ENCODE results near the gene BACH2. TPM values are rescaled to one million over a fixed set of nuclear protein-coding genes. Genes with fewer than 3 reads are reported as not detected.
"Not testable (repeated sequence)": the region's sequence is repeated elsewhere in the genome, so short reads cannot be mapped to it uniquely, and the experiment has no call there.

Gene BACH2
- total RNA-seq, 1 donor from 2014 or later, result 7.8 TPM

DNA sequence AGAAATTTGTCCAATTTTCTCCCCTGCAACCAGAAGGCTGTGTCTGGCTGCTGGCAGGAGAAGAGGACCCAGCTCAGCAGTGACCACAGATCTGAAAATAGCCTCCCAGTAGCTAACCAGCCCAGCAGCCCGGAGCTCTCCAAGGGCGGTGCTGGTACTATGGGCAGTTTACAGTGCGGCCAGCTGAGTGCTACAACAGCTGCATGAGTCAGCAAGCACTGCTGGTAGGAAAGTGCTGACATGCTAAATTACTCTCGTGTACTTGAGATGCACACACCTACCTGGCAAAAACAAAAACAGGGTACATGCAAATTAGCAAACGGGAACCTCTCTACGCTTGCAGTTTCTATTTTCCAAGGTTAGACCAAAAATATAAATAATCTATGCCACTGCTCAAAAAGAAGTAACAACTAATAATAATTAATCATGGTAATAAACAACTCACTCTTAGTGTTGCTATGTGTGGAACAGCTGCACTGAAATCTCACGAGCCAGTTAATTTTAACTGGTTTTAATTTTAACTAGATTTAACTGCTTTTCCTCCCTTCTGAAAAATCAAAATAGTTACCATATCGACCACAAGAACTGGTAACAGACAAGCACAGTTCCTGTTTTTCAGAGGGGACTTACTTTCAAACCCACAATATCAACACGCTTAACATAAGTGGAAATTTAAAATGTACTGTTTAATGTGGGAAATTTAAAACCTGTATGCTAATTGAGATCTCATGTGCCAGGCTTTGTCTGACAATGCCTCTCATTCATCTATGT, 10.8 kb downstream of the BACH2 start:
- Mint-ChIP-seq H3K4me3 (ENCODE audit: unreplicated experiment) (peak overlapping the region; percentile 63), H3K27me3 (ENCODE audit: low read depth) (no peaks in the 10 kb centered on the region), H3K27ac (ENCODE audit: unreplicated experiment) (peak overlapping the region; percentile 97), H3K36me3 (ENCODE audit: low read depth) (peaks cover 2% of the 10 kb centered on the region), H3K4me1 (ENCODE audit: low read depth) (peaks cover 26% of the 10 kb centered on the region), H3K9me3 (ENCODE audit: low read depth) (peaks cover 6% of the 10 kb centered on the region)
- TF ChIP-seq, protein P1, sequence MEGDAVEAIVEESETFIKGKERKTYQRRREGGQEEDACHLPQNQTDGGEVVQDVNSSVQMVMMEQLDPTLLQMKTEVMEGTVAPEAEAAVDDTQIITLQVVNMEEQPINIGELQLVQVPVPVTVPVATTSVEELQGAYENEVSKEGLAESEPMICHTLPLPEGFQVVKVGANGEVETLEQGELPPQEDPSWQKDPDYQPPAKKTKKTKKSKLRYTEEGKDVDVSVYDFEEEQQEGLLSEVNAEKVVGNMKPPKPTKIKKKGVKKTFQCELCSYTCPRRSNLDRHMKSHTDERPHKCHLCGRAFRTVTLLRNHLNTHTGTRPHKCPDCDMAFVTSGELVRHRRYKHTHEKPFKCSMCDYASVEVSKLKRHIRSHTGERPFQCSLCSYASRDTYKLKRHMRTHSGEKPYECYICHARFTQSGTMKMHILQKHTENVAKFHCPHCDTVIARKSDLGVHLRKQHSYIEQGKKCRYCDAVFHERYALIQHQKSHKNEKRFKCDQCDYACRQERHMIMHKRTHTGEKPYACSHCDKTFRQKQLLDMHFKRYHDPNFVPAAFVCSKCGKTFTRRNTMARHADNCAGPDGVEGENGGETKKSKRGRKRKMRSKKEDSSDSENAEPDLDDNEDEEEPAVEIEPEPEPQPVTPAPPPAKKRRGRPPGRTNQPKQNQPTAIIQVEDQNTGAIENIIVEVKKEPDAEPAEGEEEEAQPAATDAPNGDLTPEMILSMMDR (IDR thresholded peaks at IDR 0.05), result no peak
- DNase-seq (ENCODE audit: low spot score), result peak; percentile 95

GRCh38 chr6:90285042-90285481, 11.6 kb downstream of the BACH2 start:
- Mint-ChIP-seq H3K4me1 (ENCODE audit: low read depth) (peaks cover 23% of the 10 kb centered on the region), H3K9me3 (ENCODE audit: low read depth) (peaks cover 6% of the 10 kb centered on the region), H3K36me3 (ENCODE audit: low read depth) (peaks cover 2% of the 10 kb centered on the region), H3K27me3 (ENCODE audit: low read depth) (no peaks in the 10 kb centered on the region), H3K27ac (ENCODE audit: unreplicated experiment) (peak overlapping the region; percentile 97), H3K4me3 (ENCODE audit: unreplicated experiment) (peak overlapping the region; percentile 63)
- DNase-seq (ENCODE audit: low spot score), result no peak
- TF ChIP-seq, protein P1 (IDR thresholded peaks at IDR 0.05), result no peak

DNA sequence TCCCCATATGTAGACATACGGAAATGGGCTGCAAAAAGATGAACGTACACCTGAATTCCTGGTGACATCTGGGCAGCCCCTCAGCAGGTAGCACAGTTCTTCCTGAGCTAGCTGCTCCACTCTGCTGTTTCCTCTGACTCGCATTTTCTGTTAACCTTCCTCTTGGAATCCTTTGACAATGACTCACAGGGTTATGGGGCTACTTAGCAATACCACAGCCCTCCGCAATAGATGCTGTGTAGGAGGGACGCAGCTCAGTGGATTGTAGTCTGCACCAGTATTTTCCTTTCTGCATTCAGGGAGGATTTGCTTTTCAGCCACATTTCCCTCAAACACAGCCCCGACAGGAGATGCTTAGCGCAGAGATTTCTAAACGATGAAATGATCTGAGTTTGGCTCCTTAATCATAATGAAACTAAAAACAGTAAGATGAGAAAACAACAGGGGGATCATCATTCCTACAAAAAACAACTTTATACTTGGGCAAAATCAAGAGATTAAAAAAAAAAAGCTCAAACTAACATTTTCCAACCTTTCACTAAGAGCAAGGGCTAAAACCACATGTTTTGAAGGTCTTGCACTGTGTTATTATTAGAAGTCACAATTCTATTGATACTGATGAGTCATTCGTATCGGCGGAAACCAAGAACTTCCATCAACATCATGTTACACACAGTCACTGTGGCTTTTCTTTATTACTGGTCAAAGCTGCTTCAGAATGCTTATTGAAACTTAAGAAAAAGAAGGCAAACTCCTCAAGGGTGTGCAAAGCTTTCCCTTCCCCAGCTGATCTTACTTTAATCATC, 12.2 kb downstream of the BACH2 start:
- peak overlapping the region; percentile 63 for H3K4me3 Mint-ChIP-seq (ENCODE audit: unreplicated experiment)
- no peak for DNase-seq (ENCODE audit: low spot score)
- peak overlapping the region; percentile 97 for H3K27ac Mint-ChIP-seq (ENCODE audit: unreplicated experiment)
- H3K4me1 Mint-ChIP-seq (ENCODE audit: low read depth), result peaks cover 23% of the 10 kb centered on the region
- peaks cover 4% of the 10 kb centered on the region for H3K9me3 Mint-ChIP-seq (ENCODE audit: low read depth)
- no peaks in the 10 kb centered on the region for H3K27me3 Mint-ChIP-seq (ENCODE audit: low read depth)
- TF ChIP-seq, protein P1 (IDR thresholded peaks at IDR 0.05), result peak; percentile 33
- H3K36me3 Mint-ChIP-seq (ENCODE audit: low read depth), result peaks cover 2% of the 10 kb centered on the region

DNA sequence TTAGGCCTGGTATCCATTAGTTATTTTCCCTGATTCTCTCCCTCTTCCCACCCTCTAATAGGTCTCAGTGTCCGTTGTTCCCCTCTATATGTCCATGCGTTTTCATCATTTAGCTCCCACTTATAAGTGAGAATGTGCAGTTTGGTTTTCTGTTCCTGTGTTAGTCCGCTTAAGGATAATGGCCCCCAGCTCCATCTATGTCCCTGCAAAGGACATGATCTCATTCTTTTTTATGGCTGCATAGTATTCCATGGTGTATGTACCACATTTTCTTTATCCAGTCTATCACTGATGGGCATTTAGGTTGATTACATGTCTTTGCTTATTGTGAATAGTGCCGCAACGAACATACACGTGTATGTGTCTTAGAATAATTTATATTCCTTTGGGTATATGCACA, 14.4 kb downstream of the BACH2 start:
- H3K27me3 Mint-ChIP-seq (ENCODE audit: low read depth); H3K27ac Mint-ChIP-seq (ENCODE audit: unreplicated experiment); H3K4me3 Mint-ChIP-seq (ENCODE audit: unreplicated experiment); H3K36me3 Mint-ChIP-seq (ENCODE audit: low read depth); H3K9me3 Mint-ChIP-seq (ENCODE audit: low read depth); DNase-seq (ENCODE audit: low spot score): not testable (repeated sequence)
- H3K4me1 Mint-ChIP-seq (ENCODE audit: low read depth), result peaks cover 23% of the 10 kb centered on the region

- H3K9me3 Mint-ChIP-seq (ENCODE audit: low read depth), result no peaks in the 10 kb centered on the region
- no peak overlapping the region for H3K27ac Mint-ChIP-seq (ENCODE audit: unreplicated experiment)
- H3K36me3 Mint-ChIP-seq (ENCODE audit: low read depth), result no peaks in the 10 kb centered on the region
- DNase-seq (ENCODE audit: low spot score), result no peak
- no peak overlapping the region for H3K4me3 Mint-ChIP-seq (ENCODE audit: unreplicated experiment)
- no peaks in the 10 kb centered on the region for H3K4me1 Mint-ChIP-seq (ENCODE audit: low read depth)
- H3K27me3 Mint-ChIP-seq (ENCODE audit: low read depth), result no peaks in the 10 kb centered on the region
- TF ChIP-seq, protein P1 (IDR thresholded peaks at IDR 0.05), result no peak
Measured at GRCh38 chr6:90278129-90278528, 18.5 kb downstream of the BACH2 start.

Data from chondrocyte (in vitro differentiated cells).